Fibroblast of lung (primary cell): ENCODE measurements around the gene PTPRA. TPM values are rescaled to one million over a fixed set of nuclear protein-coding genes. Genes with fewer than 3 reads are reported as not detected.

Experiments
- DNase-seq, 2 donors: peaks; one replicate each; pipeline versions ENCODE4 v3.0.0 to v3.0.0-alpha.2; 2010; ENCODE audit warnings: low read depth in 2 of 2
- H2AFZ ChIP-seq: 2 replicates; pipeline ENCODE4 v1.5.1; 2012; ENCODE audit warnings: low read length, control low read depth, inconsistent platforms
- H3K27ac ChIP-seq: 2 replicates; pipeline ENCODE4 v1.5.1; 2011; ENCODE audit warnings: low read length, control low read depth; ENCODE audit not compliant: insufficient read depth
- H3K27me3 ChIP-seq: 2 replicates; pipeline ENCODE4 v1.5.1; 2011; ENCODE audit warnings: mild to moderate bottlenecking, low read length; ENCODE audit not compliant: control insufficient read depth, insufficient read depth
- H3K36me3 ChIP-seq: 2 replicates; pipeline ENCODE4 v1.5.1; 2011; ENCODE audit warnings: low read length; ENCODE audit not compliant: control insufficient read depth, insufficient read depth
- H3K4me1 ChIP-seq: 2 replicates; pipeline ENCODE4 v1.5.1; 2011; ENCODE audit warnings: low read length; ENCODE audit not compliant: control insufficient read depth, insufficient read depth; ENCODE audit errors: extremely low read depth
- H3K4me2 ChIP-seq: 2 replicates; pipeline ENCODE4 v1.5.1; 2011; ENCODE audit warnings: low read length, control low read depth; ENCODE audit not compliant: insufficient read depth; ENCODE audit errors: extremely low read depth
- H3K4me3 ChIP-seq, 4 experiments: fragments of 200-600 bp in 1 of 4; sonication (generic) in 1 of 4; replicated peaks in 1 of 4; 2 replicates each; pipeline ENCODE4 v1.5.1; 2011 to 2016; ENCODE audit warnings: low read length in 4 of 4, low read depth in 3 of 4, mild to moderate bottlenecking in 3 of 4, control low read depth in 2 of 4, inconsistent platforms in 1 of 4, mixed read lengths in 1 of 4; ENCODE audit not compliant: insufficient read depth in 1 of 4; ENCODE audit errors: control extremely low read depth in 1 of 4
- H3K79me2 ChIP-seq: 2 replicates; pipeline ENCODE4 v1.5.1; 2012; ENCODE audit warnings: mild to moderate bottlenecking, low read length, inconsistent platforms; ENCODE audit not compliant: control insufficient read depth, insufficient read depth
- H3K9ac ChIP-seq: 2 replicates; pipeline ENCODE4 v1.5.1; 2011; ENCODE audit warnings: mild to moderate bottlenecking, low read length, control low read depth; ENCODE audit not compliant: insufficient read depth
- H3K9me3 ChIP-seq: 2 replicates; pipeline ENCODE4 v1.5.1; 2012; ENCODE audit warnings: low read depth, low read length; ENCODE audit not compliant: control insufficient read depth, insufficient read depth
- H4K20me1 ChIP-seq: 2 replicates; pipeline ENCODE4 v1.5.1; 2011; ENCODE audit warnings: low read length; ENCODE audit not compliant: control insufficient read depth, insufficient read depth; ENCODE audit errors: extremely low read depth
- EZH2 ChIP-seq: IDR thresholded peaks from 2 replicates; pipeline ENCODE4 v1.5.1; 2012; ENCODE audit warnings: low read length, control low read depth, mild to moderate bottlenecking; ENCODE audit errors: missing control alignments
- polyA plus RNA-seq, 2 donors: library from polyadenylated mRNA; depleted of rRNA in 1 of 2; stranded (reverse) in 1 of 2; unstranded in 1 of 2; fragments of >200 nt; gene quantifications; 2 replicates each; pipeline ENCODE4 v1.2.1, GENCODE V29; 2011 to 2012; ENCODE audit warnings: missing spikeins in 1 of 2
- total RNA-seq: library from RNA; depleted of rRNA; stranded (reverse); fragments of >200 nt; gene quantifications from 2 replicates; pipeline ENCODE4 v1.2.1, GENCODE V29; 2014
- TF ChIP-seq, protein P1 (sequence below), 2 donors: IDR thresholded peaks in 1 of 2; conservative IDR thresholded peaks in 1 of 2; 1 replicate in 1 of 2; 2 replicates in 1 of 2; pipeline ENCODE4 v1.5.1; 2011 to 2012; ENCODE audit warnings: low read length in 2 of 2, control low read depth in 1 of 2, inconsistent platforms in 1 of 2, low read depth in 1 of 2, mild to moderate bottlenecking in 1 of 2

The PTPRA gene
- total and polyA plus RNA-seq, 2 donors (not counting 1 experiment from before 2014, with no cell fraction given): 27.9 to 127 TPM

DNA sequence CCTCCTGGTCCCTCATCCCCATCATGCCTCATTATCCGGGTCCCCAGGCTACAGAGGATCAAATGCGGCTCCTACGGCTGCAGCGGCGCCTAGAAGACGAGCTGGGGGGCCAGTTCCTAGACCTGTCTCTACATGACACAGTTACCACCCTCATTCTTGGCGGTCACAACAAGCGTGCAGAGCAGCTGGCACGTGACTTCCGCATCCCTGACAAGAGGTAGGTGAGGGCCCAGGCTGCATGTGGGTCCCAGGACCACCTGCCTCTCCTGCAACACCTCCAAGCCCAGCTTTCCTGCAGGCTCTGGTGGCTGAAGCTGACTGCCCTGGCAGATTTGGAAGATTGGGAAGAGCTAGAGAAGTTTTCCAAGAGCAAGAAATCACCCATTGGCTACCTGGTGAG is 8.2 kb upstream of the PTPRA start:
- no peaks in the 10 kb centered on the region for H4K20me1 ChIP-seq
- H3K27me3 ChIP-seq: no peaks in the 10 kb centered on the region
- peaks cover 19% of the 10 kb centered on the region for H3K36me3 ChIP-seq
- H2AFZ ChIP-seq: no peak overlapping the region
- DNase-seq: no peak
- H3K9me3 ChIP-seq: no peaks in the 10 kb centered on the region
- H3K4me2 ChIP-seq: no peak overlapping the region
- no peak overlapping the region for H3K4me3 ChIP-seq
- TF ChIP-seq, protein P1, sequence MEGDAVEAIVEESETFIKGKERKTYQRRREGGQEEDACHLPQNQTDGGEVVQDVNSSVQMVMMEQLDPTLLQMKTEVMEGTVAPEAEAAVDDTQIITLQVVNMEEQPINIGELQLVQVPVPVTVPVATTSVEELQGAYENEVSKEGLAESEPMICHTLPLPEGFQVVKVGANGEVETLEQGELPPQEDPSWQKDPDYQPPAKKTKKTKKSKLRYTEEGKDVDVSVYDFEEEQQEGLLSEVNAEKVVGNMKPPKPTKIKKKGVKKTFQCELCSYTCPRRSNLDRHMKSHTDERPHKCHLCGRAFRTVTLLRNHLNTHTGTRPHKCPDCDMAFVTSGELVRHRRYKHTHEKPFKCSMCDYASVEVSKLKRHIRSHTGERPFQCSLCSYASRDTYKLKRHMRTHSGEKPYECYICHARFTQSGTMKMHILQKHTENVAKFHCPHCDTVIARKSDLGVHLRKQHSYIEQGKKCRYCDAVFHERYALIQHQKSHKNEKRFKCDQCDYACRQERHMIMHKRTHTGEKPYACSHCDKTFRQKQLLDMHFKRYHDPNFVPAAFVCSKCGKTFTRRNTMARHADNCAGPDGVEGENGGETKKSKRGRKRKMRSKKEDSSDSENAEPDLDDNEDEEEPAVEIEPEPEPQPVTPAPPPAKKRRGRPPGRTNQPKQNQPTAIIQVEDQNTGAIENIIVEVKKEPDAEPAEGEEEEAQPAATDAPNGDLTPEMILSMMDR (conservative IDR thresholded peaks at IDR 0.05 in 1 of 2, IDR thresholded peaks at IDR 0.05 in 1 of 2; ENCODE audit: low read depth in 1 of 2, low read length in 2 of 2): no peak
- TF ChIP-seq EZH2: no peak
- H3K9ac ChIP-seq: no peak overlapping the region
- H3K79me2 ChIP-seq: no peaks in the 10 kb centered on the region
- H3K4me1 ChIP-seq: no peaks in the 10 kb centered on the region
- no peak overlapping the region for H3K27ac ChIP-seq

DNA sequence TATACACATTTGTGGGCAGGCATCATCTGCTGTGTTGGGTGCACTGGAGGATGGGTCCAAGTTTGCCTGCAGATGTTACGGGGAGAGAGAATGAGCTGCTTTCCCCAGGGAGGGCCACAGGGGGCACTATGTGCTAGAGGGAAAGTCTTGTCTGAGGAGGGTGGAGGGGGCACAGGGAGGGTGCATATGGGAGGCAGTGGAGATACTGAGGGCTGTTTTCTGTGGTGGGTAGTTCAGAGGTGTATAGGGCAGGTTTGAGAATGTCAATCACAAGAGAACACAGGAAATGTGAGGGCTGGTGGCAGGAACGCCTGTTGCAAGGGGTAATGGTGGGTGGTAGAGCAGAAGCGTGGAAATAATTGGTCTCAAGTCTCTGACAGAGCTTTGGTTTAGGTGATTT is 7.7 kb upstream of the PTPRA start:
- Histone ChIP-seq H2AFZ (no peak overlapping the region), H3K4me3 (no peak overlapping the region), H4K20me1 (no peaks in the 10 kb centered on the region), H3K9me3 (no peaks in the 10 kb centered on the region), H3K27ac (no peak overlapping the region), H3K36me3 (peaks cover 17% of the 10 kb centered on the region), H3K4me1 (peaks cover 1% of the 10 kb centered on the region), H3K9ac (no peak overlapping the region), H3K4me2 (no peak overlapping the region), H3K27me3 (no peaks in the 10 kb centered on the region), H3K79me2 (no peaks in the 10 kb centered on the region)
- no peak for DNase-seq
- TF ChIP-seq EZH2: no peak
- TF ChIP-seq, protein P1 (conservative IDR thresholded peaks at IDR 0.05 in 1 of 2, IDR thresholded peaks at IDR 0.05 in 1 of 2; ENCODE audit: low read depth in 1 of 2, low read length in 2 of 2): peak in 1 of 2 donors; percentile 10

DNA sequence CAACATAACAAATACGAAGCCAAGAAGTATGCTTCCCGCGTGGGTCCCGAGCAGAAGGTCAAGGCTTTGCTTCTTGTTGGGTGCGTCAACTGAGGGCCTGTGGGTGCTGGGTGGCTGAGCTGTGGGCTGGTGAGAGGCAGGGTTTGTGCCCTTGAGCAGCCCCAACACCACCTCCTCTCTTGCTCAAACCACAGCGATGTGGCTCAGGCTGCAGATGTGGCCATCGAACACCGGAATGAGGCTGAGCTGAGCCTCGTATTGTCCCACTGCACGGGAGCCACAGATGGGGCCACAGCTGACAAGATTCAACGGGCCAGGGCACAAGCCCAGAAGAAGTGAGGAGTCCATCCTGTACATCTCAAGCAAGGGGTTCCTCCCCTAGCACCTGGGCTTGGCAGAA is 7.0 kb upstream of the PTPRA start:
- no peak for DNase-seq
- Histone ChIP-seq H3K79me2 (no peaks in the 10 kb centered on the region), H4K20me1 (no peaks in the 10 kb centered on the region), H3K9ac (no peak overlapping the region), H3K36me3 (peaks cover 12% of the 10 kb centered on the region), H3K27ac (no peak overlapping the region), H3K9me3 (no peaks in the 10 kb centered on the region), H2AFZ (no peak overlapping the region), H3K4me2 (no peak overlapping the region), H3K27me3 (no peaks in the 10 kb centered on the region), H3K4me1 (peaks cover 5% of the 10 kb centered on the region), H3K4me3 (no peak overlapping the region)
- TF ChIP-seq, protein P1 (conservative IDR thresholded peaks at IDR 0.05 in 1 of 2, IDR thresholded peaks at IDR 0.05 in 1 of 2; ENCODE audit: low read depth in 1 of 2, low read length in 2 of 2): no peak
- TF ChIP-seq EZH2: no peak
